Keratinocyte (primary cell): ENCODE measurements around the gene ITPK1.

Experiments
- CTCF ChIP-seq, 3 experiments: IDR thresholded peaks in 1 of 3; conservative IDR thresholded peaks in 1 of 3; optimal IDR thresholded peaks in 1 of 3; 2 replicates in 2 of 3; 3 replicates in 1 of 3; pipeline versions ENCODE3 to v1.5.1; 2011; ENCODE audit warnings: low read length in 3 of 3, mild to moderate bottlenecking in 3 of 3, moderate library complexity in 2 of 3, control low read depth in 1 of 3, inconsistent platforms in 1 of 3; ENCODE audit not compliant: insufficient read depth in 2 of 3; ENCODE audit errors: extremely low read depth in 1 of 3
- EZH2 ChIP-seq: IDR thresholded peaks from one replicate; pipeline ENCODE4 v1.6.1; 2012; ENCODE audit warnings: inconsistent platforms, mild to moderate bottlenecking, low read length, moderate library complexity

DNA sequence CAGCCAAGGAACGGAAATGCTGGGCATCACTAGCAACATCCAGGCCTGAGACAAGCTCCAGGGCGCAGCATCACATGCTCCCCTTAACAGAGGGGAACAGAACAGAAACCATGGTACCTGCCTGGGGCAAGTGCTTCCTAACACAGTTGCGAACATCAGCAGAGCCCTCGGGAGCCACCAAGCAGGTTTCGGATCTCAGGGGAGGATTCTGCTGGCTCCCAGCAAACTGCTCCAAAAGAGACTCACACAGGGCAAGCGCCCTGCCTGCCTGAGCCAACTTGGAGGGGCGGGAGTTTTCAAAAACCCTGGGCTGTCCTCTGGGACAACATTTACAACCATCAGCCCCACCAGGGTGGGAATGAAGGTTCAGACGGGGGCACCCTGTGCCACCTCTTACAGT is 173.1 kb downstream of the ITPK1 start:
- TF ChIP-seq CTCF (optimal IDR thresholded peaks at IDR 0.05 in 1 of 3, IDR thresholded peaks at IDR 0.05 in 1 of 3, conservative IDR thresholded peaks at IDR 0.05 in 1 of 3; ENCODE audit: extremely low read depth in 1 of 3, insufficient read depth in 2 of 3, low read length in 3 of 3) (no peak), EZH2 (no peak)
